Left lung (tissue), 10 donors: ENCODE results near the gene MAPK9. TPM values are rescaled to one million over a fixed set of nuclear protein-coding genes. Genes with fewer than 3 reads are reported as not detected.

Experiments
- ATAC-seq: fragments of 200-7000 bp; cut with Tn5 transposase; one replicate; pipeline ENCODE4 v1.9.1; 2020; ENCODE audit warnings: moderate library complexity
- DNase-seq, 4 donors: peaks; one replicate each; pipeline ENCODE4 v3.0.0-alpha.2; 2013 to 2020
- H3K27ac ChIP-seq, 2 donors: fragments of 200-600 bp; sonication (generic) in 1 of 2; one replicate each; pipeline versions ENCODE4 v1.5.0 to v1.8.0; 2020 to 2021
- H3K27me3 ChIP-seq, 2 donors: fragments of 200-600 bp; sonication (generic) in 1 of 2; one replicate each; pipeline versions ENCODE4 v1.5.0 to v1.8.0; 2020 to 2021
- H3K36me3 ChIP-seq, 2 donors: fragments of 200-600 bp; sonication (generic) in 1 of 2; one replicate each; pipeline versions ENCODE4 v1.5.0 to v1.8.0; 2020 to 2021
- H3K4me1 ChIP-seq, 2 donors: fragments of 200-600 bp; one replicate each; pipeline ENCODE4 v1.8.0; 2021
- H3K4me3 ChIP-seq, 2 donors: fragments of 200-600 bp; sonication (generic) in 1 of 2; one replicate each; pipeline versions ENCODE4 v1.5.0 to v1.8.0; 2020 to 2021; ENCODE audit warnings: mild to moderate bottlenecking in 1 of 2
- H3K9me3 ChIP-seq, 2 donors: fragments of 200-600 bp; sonication (generic) in 1 of 2; one replicate each; pipeline versions ENCODE4 v1.5.0 to v1.8.0; 2020 to 2021
- CTCF ChIP-seq, 2 donors: fragments of 200-600 bp; sonication (generic) in 1 of 2; IDR thresholded peaks; one replicate each; pipeline versions ENCODE4 v1.5.0 to v1.8.0; 2021; ENCODE audit warnings: antibody characterized with exemption in 2 of 2
- intact Hi-C, 2 donors: fragments of 100-400 bp; cut with DNase I; formaldehyde crosslinking; loops; one replicate each; pipeline versions ENCODE4 v1.11.2 to v1.14.2; 2022
- polyA plus RNA-seq, 6 donors: library from polyadenylated mRNA; unstranded; fragments of 120-200 nt; gene quantifications; one replicate each; pipeline ENCODE4 v1.2.1, GENCODE V29; 2013; ENCODE audit not compliant: insufficient read length in 6 of 6
- total RNA-seq, 2 donors: library from RNA; stranded (reverse); fragmentation: NEBNext Ultra II Directional; extraction: Animal tissue kit (Norgen Biotek cat#: 25700); gene quantifications; one replicate each; pipeline ENCODE4 v1.2.1, GENCODE V29; 2021
- donor health status: DM: no; HTN: yes; CAD: no.
- donor health status: DM: no; HTN: no; CAD: no.

MAPK9 gene
- total and polyA plus RNA-seq, 8 donors = 36.2 to 44.9 (median 38.4) TPM

- Histone ChIP-seq H3K36me3 (no peaks in the 10 kb centered on the region), H3K27me3 (no peaks in the 10 kb centered on the region), H3K27ac (no peak overlapping the region), H3K4me1 (no peaks in the 10 kb centered on the region), H3K9me3 (peaks cover 0 to 20% of the 10 kb centered on the region in 2 donors), H3K4me3 (no peak overlapping the region)
- ATAC-seq = no peak
- DNase-seq = no peak
- no peak for TF ChIP-seq CTCF (IDR thresholded peaks at IDR 0.05)
- intact Hi-C loops = no loop called here
Observed at GRCh38 chr5:180187767-180188166, 104.1 kb downstream of the MAPK9 start.

Other genes starting within 250 kb of the MAPK9 start
- 100 to 1,000 TPM in 1 of 2 donors, 10 to 100 TPM in 1; 84.0 to 125 TPM for gene RNF130, start 220.3 kb downstream of the MAPK9 start, total RNA-seq
- 10 to 100 TPM; 61.0 to 73.2 (median 69.9) TPM for gene RNF130, start 220.3 kb downstream of the MAPK9 start, polyA plus RNA-seq
- gene RASGEF1C, start 82.9 kb downstream of the MAPK9 start, total RNA-seq = not detected
- under 1 TPM in 5 of 6 donors, not detected in 1; 0.09 to 0.34 (median 0.17) TPM for gene RASGEF1C, start 82.9 kb downstream of the MAPK9 start, polyA plus RNA-seq
- gene GFPT2, start 61.3 kb upstream of the MAPK9 start, total RNA-seq = 10 to 100 TPM; 13.5 to 17.6 TPM
- gene GFPT2, start 61.3 kb upstream of the MAPK9 start, polyA plus RNA-seq = 1 to 10 TPM; 5.2 to 9.5 (median 7.8) TPM
- gene CNOT6, start 202.3 kb upstream of the MAPK9 start, total RNA-seq = 10 to 100 TPM; 29.1 to 30.7 TPM
- gene CNOT6, start 202.3 kb upstream of the MAPK9 start, polyA plus RNA-seq = 10 to 100 TPM; 48.3 to 58.3 (median 51.0) TPM